ENCODE data around the gene GUCD1. TPM values are rescaled to one million over a fixed set of nuclear protein-coding genes. Genes with fewer than 3 reads are reported as not detected.
A peak's percentile ranks its signal among the peaks of the same experiment; 100 is the strongest.

Gene GUCD1
- total and polyA plus RNA-seq, 2 of the 13 experiments (the other 11 are each of a cell fraction or from before 2014, with no cell fraction given), result 128 to 245 TPM

GRCh38 chr22:24500277-24500820, 54.6 kb downstream of the GUCD1 start (continued):
- TF ChIP-seq MEF2D (CRISPR knock-in tag; IDR thresholded peaks at IDR 0.05) (no peak), ZNF318 (CRISPR knock-in tag; IDR thresholded peaks at IDR 0.05) (no peak), ZNF780A (CRISPR knock-in tag; IDR thresholded peaks at IDR 0.05) (0 out of 2 replicates have a peak, but pooled peaks have one; percentile 50), STAG1 (CRISPR knock-in tag; IDR thresholded peaks at IDR 0.05) (peak; percentile 8; the same call in 1 of the 2 replicates), BHLHE40 (IDR thresholded peaks at IDR 0.05; ENCODE audit: low read length) (peak; percentile 48; the same call in 1 of the 2 replicates), ETV6 (CRISPR knock-in tag; conservative IDR thresholded peaks at IDR 0.05) (no peak), ZKSCAN1 (IDR thresholded peaks at IDR 0.05; ENCODE audit: low read length) (no peak), U2AF1 (optimal IDR thresholded peaks at IDR 0.05; ENCODE audit: low read depth, low read length) (no peak), CENPT (CRISPR knock-in tag; IDR thresholded peaks at IDR 0.05; ENCODE audit: low read depth) (no peak), TARDBP (CRISPR knock-in tag; IDR thresholded peaks at IDR 0.05) (0 out of 2 replicates have a peak, but pooled peaks have one; percentile 41), THYN1 (CRISPR knock-in tag; IDR thresholded peaks at IDR 0.05; ENCODE audit: borderline replicate concordance, low read depth) (no peak), ZNF589 (CRISPR knock-in tag; conservative IDR thresholded peaks at IDR 0.05) (no peak), MTF1 (CRISPR knock-in tag; IDR thresholded peaks at IDR 0.05) (no peak), ZNF576 (CRISPR knock-in tag; IDR thresholded peaks at IDR 0.05) (no peak), ATF5 (CRISPR knock-in tag; IDR thresholded peaks at IDR 0.05; ENCODE audit: low read depth) (no peak), TFAP4 (IDR thresholded peaks at IDR 0.05; ENCODE audit: borderline replicate concordance, low read depth) (peak; percentile 54; the same call in 1 of the 2 replicates), ZFP82 (CRISPR knock-in tag; IDR thresholded peaks at IDR 0.05; ENCODE audit: borderline replicate concordance) (no peak)
